Neural progenitor cell (in vitro differentiated cells): ENCODE data around the gene ODF2L.

Experiments used
- CTCF ChIP-seq: fragments of 200-600 bp; sonication (generic); IDR thresholded peaks from 2 replicates; pipeline ENCODE4 v1.5.1; 2017; ENCODE audit warnings: antibody characterized with exemption, mild to moderate bottlenecking
- EZH2 ChIP-seq: fragments of 200-600 bp; sonication (generic); IDR thresholded peaks from 2 replicates; pipeline ENCODE4 v1.6.1; 2017; ENCODE audit warnings: antibody characterized with exemption, mild to moderate bottlenecking, moderate library complexity
- EZH2phosphoT487 ChIP-seq: fragments of 200-600 bp; sonication (generic); IDR thresholded peaks from 2 replicates; pipeline ENCODE4 v1.6.1; 2017; ENCODE audit warnings: antibody characterized with exemption

- TF ChIP-seq CTCF, result no peak
- no peak for TF ChIP-seq EZH2
- TF ChIP-seq EZH2phosphoT487, result no peak
Measured at GRCh38 chr1:86429835-86430234, 33.7 kb upstream of the ODF2L start.
